Stimulated activated CD4-positive, alpha-beta T cell treated with anti-CD3 and anti-CD28 coated beads, Interleukin-2, amount 100 ng/mL, for 24 hours (primary cell): ENCODE measurements around the gene TPT1.
"Not testable (repeated sequence)": the region's sequence is repeated elsewhere in the genome, so short reads cannot be mapped to it uniquely, and the experiment has no call there.

Experiments
- DNase-seq, 2 donors: peaks; one replicate each; pipeline ENCODE4 v3.0.0-alpha.2; 2020

TPT1 gene

DNA sequence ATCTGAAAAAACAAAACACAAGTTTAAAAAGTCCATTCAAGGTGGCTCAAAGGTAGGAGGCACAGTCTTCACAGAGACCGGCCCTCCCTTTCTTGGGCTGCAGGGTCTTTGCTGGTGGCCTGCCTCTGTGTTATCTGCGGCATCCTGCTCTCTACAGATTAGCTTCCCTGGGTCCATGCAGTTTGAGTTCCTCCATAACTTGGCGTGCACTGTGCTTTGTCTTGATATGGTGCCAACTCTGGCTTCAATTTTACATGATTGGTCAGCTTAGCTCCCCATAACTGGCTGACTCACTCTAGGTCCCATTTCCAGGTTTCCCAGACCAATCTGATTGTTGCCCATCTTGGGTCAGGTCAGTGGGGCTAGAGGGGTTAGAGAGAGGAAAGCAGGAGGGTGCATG, 41.8 kb downstream of the TPT1 start:
- no peak for DNase-seq

DNA sequence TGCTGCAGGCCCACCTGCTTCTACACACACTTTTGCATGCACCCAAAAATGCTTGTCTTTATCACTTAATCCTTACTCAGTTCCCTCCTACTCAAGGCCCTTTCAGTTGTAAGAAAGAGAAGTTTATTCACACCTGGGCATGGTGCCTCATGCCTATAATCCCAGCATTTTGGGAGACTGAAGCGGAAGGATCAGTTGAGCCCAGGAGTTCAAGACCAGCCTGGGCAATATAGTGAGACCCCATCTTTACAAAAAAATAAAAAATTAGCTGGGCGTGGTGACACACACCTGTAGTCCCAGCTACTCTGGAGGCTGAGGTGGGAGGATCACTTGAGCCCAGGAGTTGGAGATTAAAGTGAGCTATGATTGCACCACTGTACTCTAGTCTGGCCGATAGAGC, 42.4 kb downstream of the TPT1 start:
- DNase-seq: not testable (repeated sequence)

DNA sequence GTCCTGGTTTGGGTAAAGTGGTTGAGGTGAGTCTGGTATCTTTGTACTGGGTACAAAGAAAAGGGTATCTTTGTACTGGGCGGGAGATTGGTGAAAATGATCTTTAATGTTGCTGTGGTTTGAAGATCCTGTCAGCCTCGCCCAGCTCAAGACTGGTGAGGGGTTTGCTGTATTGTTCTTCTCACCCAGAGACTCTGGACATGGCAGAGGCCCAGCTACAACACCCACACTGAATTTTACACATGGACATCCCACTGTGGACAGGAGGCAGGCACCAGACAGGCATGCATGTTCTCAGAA, 42.8 kb downstream of the TPT1 start:
- DNase-seq: no peak

DNA sequence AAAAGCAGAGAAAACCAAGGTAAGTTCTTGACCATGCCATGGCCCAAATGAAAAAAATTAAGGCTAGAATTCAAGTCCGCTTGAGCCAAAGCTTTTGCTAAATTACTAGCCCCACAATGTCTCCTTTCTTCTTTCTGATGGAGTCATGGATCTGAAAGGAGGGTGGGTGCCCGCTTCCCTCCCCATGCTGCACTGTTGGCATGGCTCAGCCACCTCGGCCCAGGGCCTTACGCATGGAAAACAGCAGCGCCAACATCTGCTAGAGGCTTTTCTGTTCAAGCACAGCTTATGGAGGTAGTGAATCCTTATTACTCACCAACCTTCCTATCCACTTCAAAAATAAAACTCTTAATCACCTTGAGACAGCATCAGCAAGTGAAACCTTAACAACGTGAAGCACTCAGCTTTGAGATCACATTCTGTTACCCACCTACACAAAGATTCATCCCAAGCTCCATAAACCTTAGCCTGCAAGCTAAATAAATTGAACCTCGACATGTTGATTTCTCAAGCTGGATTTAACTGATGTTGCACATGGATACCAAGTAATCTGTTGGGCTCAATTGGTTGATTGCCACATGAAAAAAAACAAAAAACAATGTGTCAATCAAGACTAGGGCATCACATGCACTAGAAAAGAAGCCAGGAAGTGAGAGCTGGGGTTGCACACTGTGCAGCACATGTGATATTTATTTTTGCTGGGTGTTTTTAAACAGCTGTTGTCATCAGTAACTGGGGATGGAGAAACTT, 43.4 kb downstream of the TPT1 start:
- peak in 1 of 2 donors; percentile 21 for DNase-seq

DNA sequence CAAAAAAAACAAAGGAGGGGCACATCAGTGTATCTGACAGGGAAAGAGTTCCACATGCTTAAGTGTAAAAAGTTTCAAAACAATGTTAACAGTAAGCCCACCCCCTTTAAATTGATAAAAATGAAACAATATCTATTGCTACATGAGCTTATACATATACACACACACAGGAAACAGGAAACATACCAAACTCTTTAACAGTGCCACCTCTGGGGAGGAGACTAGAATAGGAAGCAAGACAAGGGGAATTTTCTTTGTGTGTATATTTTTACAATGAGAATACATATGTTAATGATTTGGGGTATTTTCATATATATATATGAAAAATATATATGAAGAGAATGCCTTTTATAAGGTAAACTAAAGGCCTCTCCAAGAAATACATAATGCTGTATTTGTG, 44.7 kb downstream of the TPT1 start:
- DNase-seq: no peak

DNA sequence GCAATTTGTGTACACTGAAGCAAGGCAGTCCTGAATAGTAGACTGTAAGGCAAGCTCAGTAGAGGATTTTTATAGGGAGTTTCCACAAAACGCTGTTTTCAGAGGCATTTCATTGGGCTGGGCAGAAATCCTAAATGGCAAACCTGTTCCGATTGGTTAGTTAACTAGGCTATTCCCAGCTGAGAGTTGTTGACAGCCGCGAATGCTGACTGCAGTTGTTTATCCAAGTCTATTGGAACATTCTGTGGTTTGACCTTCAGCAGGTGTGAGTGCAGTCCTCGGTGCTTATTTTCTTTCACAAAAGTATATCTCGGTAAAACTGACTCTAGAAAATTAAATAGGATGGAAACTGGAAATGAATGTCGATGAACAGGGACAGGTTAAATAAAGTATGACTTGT, 45.4 kb downstream of the TPT1 start:
- no peak for DNase-seq

DNA sequence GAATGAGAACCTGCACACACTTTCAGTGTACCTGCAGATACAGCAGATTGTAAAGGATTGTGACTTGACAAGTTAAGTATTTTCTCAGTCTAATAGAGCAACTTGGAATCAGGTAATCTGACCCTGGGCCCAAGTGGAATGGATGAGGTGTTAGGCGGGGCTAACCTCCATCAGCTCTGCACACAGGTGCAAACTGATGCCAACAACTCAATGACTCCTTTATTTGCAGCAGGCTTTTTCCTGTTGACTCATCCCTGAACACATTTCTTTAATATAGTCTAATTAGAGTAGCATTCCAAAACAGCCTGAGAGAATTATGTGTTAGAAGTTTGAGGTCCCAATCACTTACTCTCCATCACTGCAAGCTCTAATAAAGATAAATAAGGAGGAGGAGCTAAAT, 48.8 kb downstream of the TPT1 start:
- DNase-seq: no peak

DNA sequence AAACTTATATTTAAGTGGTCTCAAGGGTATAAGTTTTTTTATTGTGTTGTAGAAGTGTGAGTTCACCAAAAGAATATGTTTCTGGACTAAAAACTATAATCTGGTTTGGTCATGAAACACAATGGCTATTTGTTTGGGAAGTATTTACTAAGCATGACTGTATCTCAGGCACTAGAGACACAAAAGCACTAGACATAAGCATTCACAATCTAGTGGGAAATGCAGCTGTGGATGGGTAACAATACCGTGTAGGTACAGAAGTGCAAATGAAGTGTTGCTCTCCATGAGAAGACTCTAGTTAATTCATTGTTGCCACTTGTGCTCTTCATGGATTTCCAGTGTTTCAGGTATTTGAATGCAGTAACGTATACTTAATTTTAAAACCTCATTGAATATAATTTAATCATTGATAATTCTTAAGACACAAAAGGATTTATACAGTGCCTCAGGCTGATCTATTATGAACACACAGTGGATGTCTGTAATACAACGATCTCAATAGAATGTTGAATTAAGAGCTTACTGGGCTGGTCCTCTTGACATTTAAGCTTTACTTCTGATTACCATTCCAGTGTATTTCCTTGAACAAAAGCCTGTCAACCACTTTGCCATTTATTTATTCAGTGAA, 50.9 kb downstream of the TPT1 start:
- DNase-seq: no peak
